Measurements from ENCODE around the gene MOK.

MOK gene

DNA sequence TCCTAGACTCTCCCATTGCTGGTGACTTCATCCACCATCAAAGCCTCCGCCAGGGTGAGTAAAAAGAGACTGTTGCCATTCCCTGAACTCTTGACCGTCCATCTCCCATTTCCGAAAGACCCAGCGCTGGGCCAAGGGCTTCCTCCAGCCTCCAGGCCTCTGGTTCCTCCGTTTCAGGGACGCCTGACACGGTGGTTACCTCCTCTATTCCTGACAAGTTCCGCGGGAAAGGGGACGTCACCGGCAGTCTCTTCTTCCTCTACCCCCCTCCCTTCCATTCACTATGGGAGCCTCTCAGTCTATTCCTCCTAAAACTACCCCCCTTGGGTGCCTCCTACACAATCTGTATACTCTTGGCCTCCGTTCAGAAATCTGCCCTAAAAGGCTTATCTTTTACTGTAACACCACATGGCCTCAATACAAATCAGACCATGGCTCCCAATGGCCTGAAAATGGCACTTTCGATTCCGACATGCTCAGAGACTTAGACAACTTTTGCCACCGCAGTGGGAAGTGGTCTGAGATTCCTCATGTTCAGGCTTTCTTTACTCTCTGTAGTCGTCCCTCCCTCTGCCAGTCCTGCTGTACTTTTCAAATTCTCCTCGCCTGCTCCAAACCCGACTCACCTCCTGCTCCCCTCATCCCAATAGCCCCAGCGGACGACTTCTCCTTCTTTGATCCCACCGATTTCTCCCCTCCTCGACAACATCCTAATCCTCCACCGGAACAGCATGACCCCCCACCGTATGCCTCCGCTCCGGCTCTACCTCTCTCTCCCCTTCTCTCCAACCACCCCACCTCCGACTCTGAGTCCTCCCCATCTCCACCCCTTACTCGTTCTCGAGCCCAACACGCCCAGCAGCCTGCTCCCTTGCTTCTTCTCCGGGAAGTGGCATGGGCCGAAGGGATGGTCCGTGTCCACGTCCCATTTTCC lies 70.4 kb downstream of the MOK start:
- TF ChIP-seq CTCF (IDR thresholded peaks at IDR 0.05), result no peak

DNA sequence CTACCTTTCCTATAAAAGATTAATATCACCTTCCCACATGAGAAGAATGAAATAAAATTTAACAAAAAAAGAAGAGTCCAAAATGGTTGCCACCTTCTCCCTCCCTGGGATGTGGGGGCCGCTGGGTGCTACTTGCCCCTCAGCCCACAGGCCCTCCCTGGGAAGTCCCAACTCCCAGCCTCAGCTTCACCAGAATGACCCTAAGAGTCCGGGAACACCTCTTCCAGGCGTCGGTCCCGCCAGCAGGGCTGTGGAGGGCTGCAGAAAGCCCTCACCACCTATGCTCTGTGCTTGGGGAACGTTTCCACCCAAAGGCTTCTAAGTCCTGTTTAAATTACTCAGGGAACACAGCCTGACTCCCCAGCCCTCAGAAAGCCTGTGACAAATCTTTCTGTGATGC lies 71.9 kb downstream of the MOK start:
- no peak for TF ChIP-seq CTCF (IDR thresholded peaks at IDR 0.05)

DNA sequence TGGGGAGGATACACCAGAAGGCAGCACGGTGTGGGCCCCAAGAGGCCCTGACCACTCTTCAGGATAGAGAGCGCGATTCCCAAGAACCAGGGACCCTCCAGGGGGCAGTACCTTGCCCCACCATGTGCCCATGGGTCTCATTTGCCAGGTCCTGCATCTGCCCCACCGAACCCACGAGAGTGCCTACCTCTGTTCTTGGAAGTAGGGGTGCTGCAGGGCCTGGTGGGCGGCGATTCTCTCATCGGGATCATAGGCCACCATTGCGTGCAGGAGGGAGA lies 72.7 kb downstream of the MOK start:
- no peak for TF ChIP-seq CTCF (IDR thresholded peaks at IDR 0.05)

DNA sequence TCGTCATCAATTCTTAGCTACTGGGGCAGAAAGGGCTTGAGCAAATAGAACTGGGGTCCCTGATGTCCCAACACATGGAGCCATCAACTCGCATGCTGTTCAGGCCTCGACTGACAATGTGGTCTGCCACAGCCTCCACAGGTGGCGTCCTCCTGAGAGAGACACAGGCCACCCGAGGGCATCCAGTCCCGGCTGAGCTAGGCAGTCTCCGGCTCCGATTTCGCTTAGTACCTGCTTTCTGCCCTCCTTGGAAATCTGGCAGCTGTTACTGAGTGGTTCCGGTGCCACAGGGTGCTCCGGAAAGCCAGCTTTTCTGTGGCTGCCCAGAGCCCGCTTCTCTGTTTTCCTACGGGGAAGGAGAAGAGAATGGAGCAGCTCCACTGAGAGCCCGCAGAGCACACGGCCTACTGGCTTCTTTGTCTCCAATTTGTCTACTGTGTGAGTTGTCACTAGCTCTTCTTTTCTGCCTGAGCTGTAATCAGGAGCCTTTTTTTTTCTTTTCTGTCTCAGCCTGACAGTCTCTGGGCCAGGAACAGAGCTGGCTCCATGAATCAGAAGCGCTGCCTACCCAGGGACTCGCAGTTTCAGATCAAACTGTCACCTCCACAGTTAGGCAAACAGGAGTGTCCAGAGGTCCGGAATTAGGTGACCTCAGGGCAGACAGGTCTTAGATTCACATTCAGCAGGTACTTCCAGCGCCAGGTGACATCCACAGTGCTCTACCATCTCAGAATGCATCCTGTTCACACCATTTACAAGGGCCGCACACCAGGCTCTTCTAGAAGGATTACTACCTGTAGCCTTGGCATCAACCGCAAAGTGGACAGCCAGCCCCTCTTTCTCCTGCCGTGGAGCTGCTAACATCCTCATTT lies 73.3 kb downstream of the MOK start:
- TF ChIP-seq CTCF (IDR thresholded peaks at IDR 0.05), result no peak

- no peak for TF ChIP-seq CTCF (IDR thresholded peaks at IDR 0.05)
These were observed 74.3 kb downstream of the MOK start for GRCh38 chr14:102230481-102231210.

GRCh38 chr14:102229739-102230092 lies 75.2 kb downstream of the MOK start:
- no peak for TF ChIP-seq CTCF (IDR thresholded peaks at IDR 0.05)

- no peak for TF ChIP-seq CTCF (IDR thresholded peaks at IDR 0.05)
These were observed 75.8 kb downstream of the MOK start for GRCh38 chr14:102229071-102229738.
